Skeletal muscle tissue (tissue), 4 donors: ENCODE results near the gene COL4A5. TPM values are rescaled to one million over a fixed set of nuclear protein-coding genes. Genes with fewer than 3 reads are reported as not detected.

Source experiments
- H3K27ac ChIP-seq: one replicate; pipeline ENCODE4 v1.7.0; 2013; ENCODE audit warnings: mild to moderate bottlenecking, low read depth, low read length, inconsistent platforms
- H3K27me3 ChIP-seq, 3 donors: one replicate each; pipeline ENCODE4 v1.7.0; 2013; ENCODE audit warnings: low read length in 3 of 3; ENCODE audit not compliant: control insufficient read depth in 3 of 3, insufficient read depth in 3 of 3
- H3K36me3 ChIP-seq, 3 donors: one replicate each; pipeline ENCODE4 v1.7.0; 2013; ENCODE audit warnings: low read length in 3 of 3; ENCODE audit not compliant: control insufficient read depth in 3 of 3, insufficient read depth in 3 of 3
- H3K4me1 ChIP-seq, 3 donors: one replicate each; pipeline ENCODE4 v1.7.0; 2013; ENCODE audit warnings: low read length in 3 of 3, mild to moderate bottlenecking in 3 of 3; ENCODE audit not compliant: control insufficient read depth in 3 of 3, insufficient read depth in 3 of 3
- H3K4me3 ChIP-seq, 3 donors: one replicate each; pipeline ENCODE4 v1.7.0; 2013; ENCODE audit warnings: low read length in 3 of 3
- H3K9ac ChIP-seq, 3 donors: one replicate each; pipeline ENCODE4 v1.7.0; 2013; ENCODE audit warnings: low read length in 3 of 3, mild to moderate bottlenecking in 3 of 3, moderate library complexity in 2 of 3, low read depth in 1 of 3
- H3K9me3 ChIP-seq, 3 donors: one replicate each; pipeline ENCODE4 v1.7.0; 2013; ENCODE audit warnings: low read length in 3 of 3; ENCODE audit not compliant: control insufficient read depth in 3 of 3
- total RNA-seq: library from RNA; depleted of rRNA; stranded (reverse); fragments of >200 nt; gene quantifications from one replicate; pipeline ENCODE4 v1.2.3, GENCODE V29; 2014
- donor health status: Osteomylitis.

The COL4A5 gene
- total RNA-seq, 1 donor from 2014 or later: 17.2 TPM

DNA sequence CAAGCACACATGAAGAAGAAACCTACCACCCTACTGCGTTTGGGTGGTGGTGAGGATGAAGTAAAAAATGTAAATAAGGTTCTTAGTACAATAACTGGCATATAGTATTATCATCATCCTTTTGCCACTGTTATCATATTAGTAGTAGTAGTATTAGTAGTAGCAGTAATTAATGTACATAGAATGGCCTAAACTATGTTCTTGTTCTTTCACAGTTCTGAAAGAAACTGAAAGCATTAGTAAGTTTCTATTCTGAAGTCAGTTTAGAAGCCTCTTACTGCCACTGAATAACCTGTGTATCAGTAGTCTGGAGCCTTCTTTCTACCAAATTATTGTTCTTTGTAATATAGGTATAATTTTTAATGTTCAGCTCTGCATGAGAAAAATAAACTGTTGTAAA, 22.4 kb upstream of the COL4A5 start:
- Histone ChIP-seq H3K4me1 (no peaks in the 10 kb centered on the region), H3K36me3 (no peaks in the 10 kb centered on the region), H3K27me3 (no peaks in the 10 kb centered on the region), H3K4me3 (no peak overlapping the region), H3K9ac (no peak overlapping the region), H3K27ac (no peak overlapping the region), H3K9me3 (no peaks in the 10 kb centered on the region)

DNA sequence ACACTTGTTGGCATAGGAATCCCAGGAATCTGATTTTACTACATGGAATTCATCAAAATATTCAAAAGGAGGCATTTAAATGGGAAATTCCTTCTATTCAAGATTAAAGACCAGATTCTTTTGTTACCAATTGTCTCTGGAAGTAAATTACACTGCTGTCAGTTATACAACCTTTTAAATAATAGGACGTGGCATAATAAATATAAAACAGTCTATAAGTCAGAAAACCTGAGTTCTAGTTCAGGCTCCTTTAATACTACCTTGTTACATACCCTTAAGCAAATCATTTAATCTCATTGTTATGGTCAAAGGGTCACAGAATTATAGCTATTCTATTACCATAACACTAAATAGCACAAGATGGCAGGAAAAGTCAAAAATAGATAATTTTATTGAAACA, 20.2 kb upstream of the COL4A5 start:
- Histone ChIP-seq H3K9me3 (no peaks in the 10 kb centered on the region), H3K4me1 (no peaks in the 10 kb centered on the region), H3K27me3 (no peaks in the 10 kb centered on the region), H3K27ac (no peak overlapping the region), H3K36me3 (no peaks in the 10 kb centered on the region), H3K4me3 (no peak overlapping the region), H3K9ac (no peak overlapping the region)

DNA sequence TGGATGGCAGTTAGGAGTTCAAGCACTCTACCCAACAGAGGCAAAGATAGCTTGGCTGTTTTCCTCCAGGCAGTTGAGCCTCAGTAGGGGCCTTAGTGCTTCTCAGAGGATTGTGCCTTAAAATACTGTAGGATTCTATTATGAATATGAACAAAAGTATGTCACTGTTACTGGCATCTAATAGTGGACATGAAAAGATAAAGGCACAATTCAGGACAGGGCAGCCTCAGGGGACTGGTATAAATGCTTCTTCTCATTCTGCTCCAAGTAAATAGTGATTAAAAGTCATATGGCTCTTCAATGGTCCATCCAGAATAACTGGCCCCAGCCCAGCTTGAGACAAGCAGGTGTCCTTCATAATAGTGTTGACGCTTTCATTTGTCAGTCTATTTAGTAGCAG, 19.2 kb upstream of the COL4A5 start:
- no peak overlapping the region for H3K4me3 ChIP-seq
- no peaks in the 10 kb centered on the region for H3K36me3 ChIP-seq
- no peak overlapping the region for H3K27ac ChIP-seq
- no peaks in the 10 kb centered on the region for H3K27me3 ChIP-seq
- no peak overlapping the region for H3K9ac ChIP-seq
- H3K4me1 ChIP-seq: no peaks in the 10 kb centered on the region
- H3K9me3 ChIP-seq: no peaks in the 10 kb centered on the region

DNA sequence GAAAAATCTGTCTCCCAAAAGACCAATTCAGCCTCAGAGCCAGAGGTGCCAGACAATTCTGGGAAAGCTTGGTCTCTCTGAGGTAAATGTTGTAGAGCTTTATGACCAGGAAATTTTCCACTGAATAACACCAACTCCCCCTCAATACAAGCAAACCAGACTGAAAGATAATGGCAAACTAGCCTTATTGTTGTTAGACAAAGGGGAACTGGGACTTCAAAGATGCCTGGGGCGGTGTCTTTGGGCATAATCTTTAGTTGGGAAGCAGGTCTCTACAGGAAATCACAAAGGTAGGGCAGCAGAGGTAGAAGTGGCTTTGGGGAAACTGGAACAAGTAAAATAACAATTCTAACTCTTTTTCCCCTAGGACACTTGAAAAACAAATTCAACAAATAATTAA, 13.4 kb upstream of the COL4A5 start:
- no peak overlapping the region for H3K4me3 ChIP-seq
- H3K27ac ChIP-seq: no peak overlapping the region
- H3K9ac ChIP-seq: no peak overlapping the region
- H3K27me3 ChIP-seq: no peaks in the 10 kb centered on the region
- no peaks in the 10 kb centered on the region for H3K4me1 ChIP-seq
- H3K9me3 ChIP-seq: no peaks in the 10 kb centered on the region
- H3K36me3 ChIP-seq: no peaks in the 10 kb centered on the region

DNA sequence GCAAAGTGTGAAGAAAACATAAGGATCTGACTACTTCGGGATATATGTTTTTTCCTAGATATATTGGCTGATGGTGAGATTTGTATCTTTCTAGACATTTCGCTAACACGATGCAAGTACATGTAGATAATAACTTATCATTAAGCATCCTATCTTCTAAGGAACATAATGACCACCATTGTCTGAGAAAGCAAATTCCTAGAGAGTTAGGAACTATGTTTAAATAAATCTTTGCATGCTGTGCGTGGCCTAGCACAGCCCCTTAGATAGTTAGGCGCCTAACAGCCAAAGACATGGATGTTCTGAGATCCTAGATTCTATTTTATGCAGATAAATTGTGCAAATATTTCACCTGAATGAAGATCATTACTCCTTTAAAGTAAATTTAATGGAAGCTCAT, 4.4 kb upstream of the COL4A5 start:
- Histone ChIP-seq H3K36me3 (no peaks in the 10 kb centered on the region), H3K27ac (no peak overlapping the region), H3K9me3 (no peaks in the 10 kb centered on the region), H3K9ac (no peak overlapping the region), H3K4me1 (peaks cover 2 to 4% (median 4%) of the 10 kb centered on the region in 3 donors), H3K27me3 (peaks cover 0 to 8% (median 0%) of the 10 kb centered on the region in 3 donors), H3K4me3 (no peak overlapping the region)

DNA sequence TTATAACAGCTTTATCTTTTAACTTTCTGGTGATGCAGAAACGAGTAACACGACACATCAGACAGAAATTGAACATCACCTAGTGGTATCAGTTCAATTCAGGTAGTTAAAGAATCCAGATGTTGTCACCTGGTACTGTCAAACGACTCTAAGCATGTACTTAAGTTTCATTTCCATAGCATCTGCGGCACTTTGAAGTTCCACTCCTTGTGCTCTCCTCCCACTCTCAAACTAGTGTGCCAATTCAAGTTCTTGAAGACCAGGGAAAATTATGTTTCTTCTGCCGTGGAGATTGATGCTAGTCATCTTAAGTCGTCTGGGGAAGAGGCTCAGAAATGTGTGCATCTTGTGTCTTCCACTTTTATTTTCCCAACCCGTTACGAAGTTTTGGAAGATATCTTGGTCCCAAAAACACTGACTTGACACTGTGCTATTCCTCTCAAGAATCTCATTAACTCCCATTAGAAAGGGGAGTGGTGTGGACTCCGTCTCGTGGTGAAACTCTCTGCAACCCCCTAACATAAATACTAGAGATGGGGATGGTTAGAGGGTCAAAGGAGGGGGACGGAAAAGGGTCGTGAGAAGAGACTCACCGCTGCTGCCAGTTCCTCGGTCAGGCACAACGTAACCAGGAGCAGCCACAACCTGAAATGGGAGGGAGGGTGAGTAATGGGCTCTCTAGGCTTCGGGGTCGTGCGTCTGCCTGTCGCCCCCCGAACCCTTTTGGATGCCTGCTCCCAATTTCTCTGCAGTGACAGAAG, 2.1 kb upstream of the COL4A5 start:
- Histone ChIP-seq H3K9ac (peak overlapping the region in 1 of 3 donors; percentile 64), H3K27me3 (peaks cover 0 to 8% (median 0%) of the 10 kb centered on the region in 3 donors), H3K4me1 (peaks cover 2 to 4% (median 4%) of the 10 kb centered on the region in 3 donors), H3K9me3 (no peaks in the 10 kb centered on the region), H3K4me3 (peak overlapping the region in 2 of 3 donors; percentile 17 to 45), H3K27ac (no peak overlapping the region), H3K36me3 (no peaks in the 10 kb centered on the region)

DNA sequence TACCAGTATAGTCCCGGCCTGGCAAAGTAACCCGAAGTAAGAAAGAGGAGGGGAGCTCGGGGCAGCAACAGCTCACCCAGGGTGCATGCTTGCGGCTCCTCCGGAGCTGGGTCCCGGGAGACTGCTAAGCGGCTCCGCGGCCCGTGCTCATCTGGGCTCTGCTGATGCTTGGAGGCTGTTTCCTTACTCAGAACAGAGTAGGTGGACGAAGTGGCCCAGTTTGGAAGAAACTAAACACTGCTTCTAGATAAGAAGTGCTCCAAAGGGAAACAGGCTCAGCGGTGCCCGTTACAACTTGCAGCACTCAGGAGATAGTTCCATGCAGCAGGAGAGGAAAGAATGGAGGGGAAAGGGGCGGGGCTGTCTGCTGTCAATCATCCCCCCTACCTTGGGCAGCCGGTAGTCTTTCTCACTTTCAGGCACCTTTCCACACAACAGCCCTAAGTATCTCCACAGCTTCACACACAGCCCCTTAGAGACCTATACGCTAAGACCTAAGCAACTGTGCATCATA, 1.5 kb upstream of the COL4A5 start, which contains the start of gene COL4A6:
Gene COL4A6 (minus strand): TSS at position 313 of the 514 bp plus-strand sequence. CDS start 226 bp downstream, at position 87.
- peak within 1 kb of the TSS in 1 of 3 donors; percentile 64 for H3K9ac ChIP-seq
- H3K4me3 ChIP-seq: peak within 1 kb of the TSS; percentile 64 to 74 (median 73)
- peaks cover 0 to 8% (median 0%) of the 10 kb centered on the region in 3 donors for H3K27me3 ChIP-seq
- no peaks in the 10 kb centered on the region for H3K9me3 ChIP-seq
- H3K36me3 ChIP-seq: no peaks in the 10 kb centered on the region
- no peak within 1 kb of the TSS for H3K27ac ChIP-seq
- peaks cover 2 to 4% (median 4%) of the 10 kb centered on the region in 3 donors for H3K4me1 ChIP-seq

DNA sequence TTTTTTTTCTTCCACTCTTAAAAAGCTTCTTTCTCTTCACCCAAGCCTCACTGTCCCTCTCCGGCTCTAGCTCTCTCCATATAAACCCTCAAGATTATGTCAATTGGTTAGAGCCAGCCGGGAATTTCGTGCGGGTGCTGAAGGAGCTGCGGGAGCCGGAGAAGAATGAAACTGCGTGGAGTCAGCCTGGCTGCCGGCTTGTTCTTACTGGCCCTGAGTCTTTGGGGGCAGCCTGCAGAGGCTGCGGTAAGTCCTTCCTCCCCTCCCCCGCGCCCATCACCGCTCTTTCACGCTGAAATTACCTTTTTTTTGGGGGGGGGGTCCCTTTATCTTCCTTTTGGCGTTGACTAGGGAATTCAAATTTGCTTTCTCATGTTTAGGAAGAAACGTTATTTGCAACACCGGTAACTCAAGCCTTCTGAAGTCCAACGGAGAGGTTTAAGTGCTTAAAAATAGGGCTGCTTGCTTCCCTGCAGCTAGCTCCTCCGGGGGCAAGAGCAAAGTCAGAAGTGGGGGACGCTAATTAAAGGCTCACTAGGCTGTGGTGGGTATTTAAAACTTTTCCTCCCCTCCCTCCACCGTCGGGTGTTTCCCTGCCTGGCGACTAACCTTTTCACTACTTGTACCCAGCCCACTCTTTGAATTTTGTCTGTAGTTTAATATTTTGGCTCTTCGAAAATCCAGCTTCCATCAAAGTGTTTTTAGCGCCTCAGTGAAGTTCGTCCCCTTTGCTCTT, 491 bp downstream of the COL4A5 start:
- H3K36me3 ChIP-seq: no peaks in the 10 kb centered on the region
- peaks cover 0 to 8% (median 0%) of the 10 kb centered on the region in 3 donors for H3K27me3 ChIP-seq
- H3K9ac ChIP-seq: peak overlapping the region; percentile 66 to 85 (median 76)
- H3K4me3 ChIP-seq: peak overlapping the region; percentile 64 to 74 (median 73)
- H3K9me3 ChIP-seq: no peaks in the 10 kb centered on the region
- peaks cover 2 to 4% (median 4%) of the 10 kb centered on the region in 3 donors for H3K4me1 ChIP-seq
- peak overlapping the region; percentile 58 for H3K27ac ChIP-seq

DNA sequence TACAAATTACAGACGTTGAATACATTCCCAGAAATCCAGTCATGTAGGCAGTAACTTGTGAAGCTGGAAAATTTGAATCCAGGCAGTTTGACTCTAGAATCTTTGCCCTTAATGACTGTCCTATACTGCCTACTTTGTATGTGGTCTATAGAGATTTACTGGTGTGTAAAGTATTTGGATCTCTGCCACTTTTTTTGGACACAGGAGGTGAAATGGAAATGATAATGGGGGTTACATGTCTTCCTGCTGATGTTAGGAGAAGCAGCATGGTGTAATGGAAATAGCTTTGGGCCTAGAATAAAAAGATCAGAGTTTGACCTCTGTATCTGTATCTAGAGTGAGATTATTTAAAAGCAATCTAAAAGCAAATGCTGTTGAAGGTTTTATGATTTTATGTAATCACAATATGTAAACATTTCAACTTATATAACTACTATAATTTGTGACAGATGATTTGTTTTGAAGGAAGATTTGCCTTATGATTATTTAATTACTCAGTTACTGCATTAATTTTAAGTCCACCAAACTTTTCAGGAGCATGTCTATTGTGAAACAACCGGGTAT, 3.3 kb downstream of the COL4A5 start:
- no peak overlapping the region for H3K9ac ChIP-seq
- H3K4me1 ChIP-seq: peaks cover 0 to 4% (median 2%) of the 10 kb centered on the region in 3 donors
- H3K27ac ChIP-seq: no peak overlapping the region
- H3K9me3 ChIP-seq: no peaks in the 10 kb centered on the region
- H3K4me3 ChIP-seq: no peak overlapping the region
- H3K27me3 ChIP-seq: no peaks in the 10 kb centered on the region
- no peaks in the 10 kb centered on the region for H3K36me3 ChIP-seq
